HCT116 (cell line): ENCODE results near the gene NDUFS7. TPM values are rescaled to one million over a fixed set of nuclear protein-coding genes. Genes with fewer than 3 reads are reported as not detected.
A peak's percentile ranks its signal among the peaks of the same experiment; 100 is the strongest.

Experiments
- ATAC-seq: fragments of 200-7000 bp; cut with Tn5 transposase; 2 replicates; pipeline ENCODE4 v1.9.1; 2020; ENCODE audit warnings: mild to moderate bottlenecking, moderate library complexity
- BruUV-seq: library from RNA; stranded (reverse); fragments of 400-500 nt; replicated peaks from 2 replicates; lab custom pipeline; 2021; lab: Mats Ljungman, UMichigan
- CTCF ChIA-PET: fragments of 300-600 bp; sonication (Branson Sonifier 250); formaldehyde crosslinking; loops from one replicate; lab custom pipeline; 2021; ENCODE audit warnings: antibody characterized with exemption; lab: Charles Lee
- POLR2A ChIA-PET: fragments of 300-600, 350-600 bp; sonication (Branson Sonifier 250); formaldehyde crosslinking; loops from one replicate; lab custom pipeline; 2021; ENCODE audit warnings: antibody characterized with exemption; lab: Charles Lee
- RAD21 ChIA-PET, 2 experiments: fragments of 300-600 bp; sonication (Branson Sonifier 250); formaldehyde crosslinking; loops; one replicate each; lab custom pipeline; 2023; ENCODE audit warnings: low total read pairs in 2 of 2; ENCODE audit not compliant: uncharacterized antibody in 2 of 2, unreplicated experiment in 2 of 2, low non-redundant PET in 1 of 2; lab: Charles Lee
- DNase-seq: peaks from one replicate; pipeline ENCODE4 v3.0.0-alpha.2; 2010; ENCODE audit warnings: low read depth, low spot score
- H2AFZ ChIP-seq: fragments of 200-600 bp; shearing (Covaris generic), sonication (generic); 2 replicates; pipeline ENCODE4 v1.6.1; 2017; ENCODE audit warnings: low read depth, mixed run types, mixed read lengths, antibody characterized with exemption, low read length; ENCODE audit not compliant: poor library complexity, severe bottlenecking
- H3K27ac ChIP-seq: 2 replicates; pipeline ENCODE4 v1.5.1; 2012; ENCODE audit warnings: low read depth, low read length
- H3K27me3 ChIP-seq: fragments of 200-600 bp; sonication (generic); 2 replicates; pipeline ENCODE4 v1.6.1; 2016; ENCODE audit warnings: mixed run types, low read length, mixed read lengths; ENCODE audit not compliant: insufficient read depth
- H3K36me3 ChIP-seq, 2 experiments: fragments of 200-500 bp in 1 of 2; fragments of 200-600 bp in 1 of 2; sonication (Bioruptor generic) in 1 of 2; sonication (generic) in 1 of 2; 2 replicates each; pipeline versions ENCODE4 v1.5.1 to v1.6.1; 2014 to 2016; ENCODE audit warnings: low read length in 2 of 2, inconsistent platforms in 1 of 2, mixed read lengths in 1 of 2, mixed run types in 1 of 2; ENCODE audit not compliant: insufficient read depth in 2 of 2, control insufficient read depth in 1 of 2
- H3K4me1 ChIP-seq, 2 experiments: fragments of 200-600 bp in 1 of 2; sonication (generic) in 1 of 2; 2 replicates each; pipeline versions ENCODE4 v1.5.1 to v1.6.1; 2012 to 2017; ENCODE audit warnings: low read length in 2 of 2, inconsistent platforms in 1 of 2, mild to moderate bottlenecking in 1 of 2, mixed read lengths in 1 of 2, mixed run types in 1 of 2, moderate library complexity in 1 of 2; ENCODE audit not compliant: insufficient read depth in 2 of 2, control insufficient read depth in 1 of 2
- H3K4me2 ChIP-seq: fragments of 200-600 bp; sonication (generic); 2 replicates; pipeline ENCODE4 v1.6.1; 2017; ENCODE audit warnings: mixed run types, low read length, mixed read lengths
- H3K4me3 ChIP-seq, 2 experiments: fragments of 200-600 bp in 1 of 2; sonication (generic) in 1 of 2; replicated peaks in 1 of 2; 2 replicates each; pipeline ENCODE4 v1.5.1; 2011 to 2016; ENCODE audit warnings: low read length in 2 of 2, control low read depth in 1 of 2, low read depth in 1 of 2, mild to moderate bottlenecking in 1 of 2, mixed read lengths in 1 of 2, mixed run types in 1 of 2
- H3K79me2 ChIP-seq: fragments of 200-600 bp; sonication (generic); 2 replicates; pipeline ENCODE4 v1.6.1; 2017; ENCODE audit warnings: mild to moderate bottlenecking, mixed run types, low read length, moderate library complexity, mixed read lengths; ENCODE audit not compliant: insufficient read depth
- H3K9ac ChIP-seq: fragments of 200-600 bp; sonication (generic); 2 replicates; pipeline ENCODE4 v1.6.1; 2016; ENCODE audit warnings: low read length, mixed read lengths
- H3K9me2 ChIP-seq: fragments of 200-600 bp; sonication (generic), shearing (Covaris generic); 2 replicates; pipeline ENCODE4 v1.6.1; 2017; ENCODE audit warnings: mixed run types, mild to moderate bottlenecking, moderate library complexity; ENCODE audit not compliant: insufficient read depth
- H3K9me3 ChIP-seq, 2 experiments: fragments of 200-500 bp in 1 of 2; fragments of 200-600 bp in 1 of 2; sonication (Bioruptor generic) in 1 of 2; sonication (generic) in 1 of 2; 2 replicates each; pipeline ENCODE4 v1.6.1; 2014 to 2017; ENCODE audit warnings: low read length in 2 of 2, mixed read lengths in 2 of 2, inconsistent platforms in 1 of 2, low read depth in 1 of 2, mild to moderate bottlenecking in 1 of 2, mixed run types in 1 of 2, moderate library complexity in 1 of 2; ENCODE audit not compliant: control insufficient read depth in 1 of 2, insufficient read depth in 1 of 2
- H4K20me1 ChIP-seq: fragments of 200-600 bp; sonication (generic), shearing (Covaris generic); 2 replicates; pipeline ENCODE4 v1.6.1; 2017; ENCODE audit warnings: mixed run types, mild to moderate bottlenecking, moderate library complexity; ENCODE audit not compliant: insufficient read depth
- CBX3 ChIP-seq: IDR thresholded peaks from 2 replicates; pipeline ENCODE4 v1.6.1; 2012; ENCODE audit warnings: low read depth
- EGR1 ChIP-seq: IDR thresholded peaks from 2 replicates; pipeline ENCODE4 v1.6.1; 2012; ENCODE audit warnings: low read depth
- EZH2 ChIP-seq: fragments of 200-600 bp; sonication (generic); IDR thresholded peaks from 2 replicates; pipeline ENCODE4 v1.6.1; 2017; ENCODE audit warnings: antibody characterized with exemption, mixed run types
- EZH2phosphoT487 ChIP-seq: fragments of 200-600 bp; IDR thresholded peaks from 2 replicates; pipeline ENCODE4 v1.6.1; 2018; ENCODE audit warnings: antibody characterized with exemption, borderline replicate concordance
- POLR2A ChIP-seq: IDR thresholded peaks from 2 replicates; pipeline ENCODE4 v1.7.0; 2011; ENCODE audit warnings: borderline replicate concordance; ENCODE audit not compliant: insufficient read depth, insufficient read length; ENCODE audit errors: extremely low read depth
- POLR2AphosphoS5 ChIP-seq: IDR thresholded peaks from 2 replicates; pipeline ENCODE4 v1.6.1; 2011; ENCODE audit warnings: mild to moderate bottlenecking, low read depth, low read length, moderate library complexity
- RAD21 ChIP-seq: IDR thresholded peaks from 2 replicates; pipeline ENCODE4 v1.6.1; 2012; ENCODE audit warnings: low read depth, mild to moderate bottlenecking
- ZFX ChIP-seq: fragments of 450-650 bp; IDR thresholded peaks from 2 replicates; pipeline ENCODE4 v1.6.1; 2017
- intact Hi-C: fragments of 100-400 bp; cut with micrococcal nuclease; formaldehyde crosslinking; loops from 2 replicates; pipeline ENCODE4 v1.10.0; 2022
- total RNA-seq: library from RNA; stranded (reverse); gene quantifications from one replicate; pipeline ENCODE4 v1.2.1, GENCODE V29; 2021; ENCODE audit not compliant: unreplicated experiment

The NDUFS7 gene
- total RNA-seq, 1 experiment from 2014 or later = 114 TPM

GRCh38 chr19:1394252-1395193, 10.8 kb downstream of the NDUFS7 start:
- Histone ChIP-seq H3K4me2 (no peak overlapping the region), H3K79me2 (no peaks in the 10 kb centered on the region), H3K9ac (no peak overlapping the region), H3K4me1 (peaks cover 2 to 19% of the 10 kb centered on the region in 2 experiments; a peak in 2 of 4 replicates), H4K20me1 (no peaks in the 10 kb centered on the region), H3K9me3 (no peaks in the 10 kb centered on the region), H3K36me3 (peaks cover 2 to 10% of the 10 kb centered on the region in 2 experiments; a peak in 2 of 4 replicates), H3K4me3 (no peak overlapping the region), H3K9me2 (no peaks in the 10 kb centered on the region), H3K27me3 (no peaks in the 10 kb centered on the region), H2AFZ (no peak overlapping the region), H3K27ac (no peak overlapping the region)
- no peak for DNase-seq
- intact Hi-C loops = no loop called here
- peak; percentile 12; the same call in 1 of the 2 replicates for ATAC-seq
- no peak for TF ChIP-seq POLR2AphosphoS5
- no peak for TF ChIP-seq RAD21
- no peak for TF ChIP-seq EZH2
- TF ChIP-seq CBX3 = no peak
- TF ChIP-seq EZH2phosphoT487 = no peak
- no peak for TF ChIP-seq EGR1
- CTCF ChIA-PET = no interaction called here
- BruUV-seq = no TSS peak
- POLR2A ChIA-PET = no interaction called here
- RAD21 ChIA-PET = interaction anchor here in 1 of 2 experiments (0.7 kb wide), 1 partner anchor 115 kb away, joined by 3 read pairs; no protein-coding TSS in a partner anchor

GRCh38 chr19:1395194-1396018, 11.7 kb downstream of the NDUFS7 start:
- TF ChIP-seq ZFX (0 out of 2 replicates have a peak, but pooled peaks have one; percentile 12), EZH2 (no peak), POLR2A (peak; percentile 28)
- peaks cover 7% of the 10 kb centered on the region; the same call in 1 of the 2 replicates for H3K79me2 ChIP-seq
- BruUV-seq = no TSS peak
- DNase-seq (no peak), ATAC-seq (peak; percentile 8)
- H3K27ac ChIP-seq = peak overlapping the region; percentile 2; the same call in 1 of the 2 replicates
- no peak overlapping the region for H3K4me3 ChIP-seq
- ChIA-PET CTCF (no interaction called here), POLR2A (no interaction called here), RAD21 (no interaction called here)
- H3K4me1 ChIP-seq = peaks cover 2 to 28% of the 10 kb centered on the region in 2 experiments; a peak in 2 of 4 replicates
- no peaks in the 10 kb centered on the region for H3K27me3 ChIP-seq
- H4K20me1 ChIP-seq = no peaks in the 10 kb centered on the region
- no peaks in the 10 kb centered on the region for H3K9me3 ChIP-seq
- H3K4me2 ChIP-seq = 0 out of 2 replicates have a peak overlapping the region, but pooled peaks have one; percentile 23
- intact Hi-C loops = no loop called here
- no peaks in the 10 kb centered on the region for H3K9me2 ChIP-seq
- no peak overlapping the region for H2AFZ ChIP-seq
- peaks cover 2 to 12% of the 10 kb centered on the region in 2 experiments; a peak in 2 of 4 replicates for H3K36me3 ChIP-seq
- H3K9ac ChIP-seq = no peak overlapping the region
